HepG2 (cell line): ENCODE measurements around the gene ZNF217. TPM values are rescaled to one million over a fixed set of nuclear protein-coding genes. Genes with fewer than 3 reads are reported as not detected.
"Not testable (repeated sequence)": the region's sequence is repeated elsewhere in the genome, so short reads cannot be mapped to it uniquely, and the experiment has no call there.

Source experiments
- ATAC-seq: fragments of 200-7000 bp; cut with Tn5 transposase; 3 replicates; pipeline ENCODE4 v1.9.1; 2020; ENCODE audit warnings: mild to moderate bottlenecking, moderate library complexity
- BruUV-seq: library from RNA; stranded (reverse); fragments of 400-500 nt; replicated peaks from 2 replicates; lab custom pipeline; 2021; lab: Mats Ljungman, UMichigan
- CTCF ChIA-PET: fragments of 300-600 bp; formaldehyde crosslinking; extraction: SDS; loops from one replicate; lab custom pipeline; 2021; ENCODE audit warnings: low total read pairs, inconsistent platforms, low intra/inter-chr PET ratio; lab: Yijun Ruan, JAX
- POLR2A ChIA-PET: fragments of 350-600 bp; sonication (Branson Sonifier 250); formaldehyde crosslinking; loops from one replicate; lab custom pipeline; 2020; ENCODE audit warnings: antibody characterized with exemption, inconsistent platforms; lab: Yijun Ruan, JAX
- DNase-seq: peaks from one replicate; pipeline ENCODE4 v3.0.0-alpha.2; 2015; ENCODE audit warnings: low spot score
- FAIRE-seq: peaks from 3 replicates; lab custom pipeline; 2011; peaks lifted over from hg19 to GRCh38; lab: Jason Lieb, UNC
- H2AFZ ChIP-seq: one replicate; pipeline ENCODE4 v1.6.1; 2011; ENCODE audit warnings: low read length, inconsistent platforms
- H3K27ac ChIP-seq: fragments of 300-600 bp; 3 replicates; pipeline ENCODE4 v1.8.0; 2011; ENCODE audit warnings: mixed run types, mild to moderate bottlenecking, mixed read lengths, low read length, inconsistent platforms; ENCODE audit not compliant: insufficient read depth; ENCODE audit errors: extremely low read length
- H3K27me3 ChIP-seq, 2 experiments: fragments of 200-600 bp in 1 of 2; 2 replicates in 1 of 2; 3 replicates in 1 of 2; pipeline versions ENCODE4 v1.6.0 to v1.8.0; 2011; ENCODE audit warnings: low read length in 2 of 2, mild to moderate bottlenecking in 2 of 2, moderate library complexity in 2 of 2, inconsistent platforms in 1 of 2; ENCODE audit not compliant: insufficient read depth in 2 of 2, control insufficient read depth in 1 of 2
- H3K36me3 ChIP-seq, 2 experiments: fragments of 200-600 bp in 1 of 2; replicated peaks in 1 of 2; 2 replicates in 1 of 2; 3 replicates in 1 of 2; pipeline versions ENCODE4 v1.5.1 to v1.8.0; 2011; ENCODE audit warnings: low read length in 2 of 2, inconsistent platforms in 1 of 2; ENCODE audit not compliant: insufficient read depth in 2 of 2, control insufficient read depth in 1 of 2
- H3K4me1 ChIP-seq: 2 replicates; pipeline ENCODE4 v1.5.1; 2012; ENCODE audit warnings: low read length, inconsistent platforms; ENCODE audit not compliant: insufficient read depth
- H3K4me2 ChIP-seq: 2 replicates; pipeline ENCODE4 v1.6.0; 2011; ENCODE audit warnings: low read depth, low read length, inconsistent platforms
- H3K4me3 ChIP-seq, 3 experiments: fragments of 200-600 bp in 1 of 3; sonication (generic), shearing (Covaris generic) in 1 of 3; replicated peaks in 1 of 3; 2 replicates each; pipeline ENCODE4 v1.5.1; 2011 to 2016; ENCODE audit warnings: low read length in 3 of 3, inconsistent platforms in 2 of 3, low read depth in 2 of 3, mild to moderate bottlenecking in 2 of 3, control low read depth in 1 of 3, mixed read lengths in 1 of 3; ENCODE audit not compliant: insufficient read depth in 1 of 3
- H3K79me2 ChIP-seq: one replicate; pipeline ENCODE4 v1.6.1; 2011; ENCODE audit warnings: low read length, inconsistent platforms; ENCODE audit not compliant: insufficient read depth
- H3K9ac ChIP-seq: 2 replicates; pipeline ENCODE4 v1.6.0; 2011; ENCODE audit warnings: mild to moderate bottlenecking, low read depth, low read length, inconsistent platforms; ENCODE audit not compliant: insufficient read depth
- H3K9me3 ChIP-seq: 2 replicates; pipeline ENCODE4 v1.5.1; 2012; ENCODE audit warnings: mild to moderate bottlenecking, low read length
- H4K20me1 ChIP-seq: 2 replicates; pipeline ENCODE4 v1.6.0; 2011; ENCODE audit warnings: inconsistent platforms, mild to moderate bottlenecking, low read length, moderate library complexity; ENCODE audit not compliant: insufficient read depth
- BRD4 ChIP-seq: sonication (generic); formaldehyde crosslinking; IDR thresholded peaks from 2 replicates; pipeline ENCODE4 v1.4.0; 2020; ENCODE audit warnings: missing genetic modification reagents
- GMEB2 ChIP-seq: IDR thresholded peaks from 2 replicates; pipeline ENCODE4 v1.6.1; 2016; ENCODE audit warnings: missing biosample characterization, missing genetic modification reagents, low read depth
- NFYB ChIP-seq: sonication (generic); formaldehyde crosslinking; IDR thresholded peaks from 2 replicates; pipeline ENCODE4 v1.4.0; 2020; ENCODE audit warnings: missing genetic modification reagents
- NR1H2 ChIP-seq: sonication (generic); formaldehyde crosslinking; IDR thresholded peaks from 2 replicates; pipeline ENCODE4 v1.8.1; 2022; ENCODE audit warnings: low read depth, missing genetic modification reagents, borderline replicate concordance
- PRPF4 ChIP-seq: fragments of 200-400 bp; formaldehyde crosslinking; IDR thresholded peaks from 2 replicates; pipeline ENCODE4 v1.6.1; 2016; ENCODE audit warnings: low read length, low read depth; ENCODE audit not compliant: poor library complexity, severe bottlenecking
- SOX5 ChIP-seq: IDR thresholded peaks from 2 replicates; pipeline ENCODE4 v1.6.1; 2016; ENCODE audit warnings: borderline replicate concordance
- STAG1 ChIP-seq: sonication (generic); formaldehyde crosslinking; IDR thresholded peaks from 2 replicates; pipeline ENCODE4 v1.4.0; 2020; ENCODE audit warnings: missing genetic modification reagents
- TAF1 ChIP-seq: sonication (generic); formaldehyde crosslinking; IDR thresholded peaks from 2 replicates; pipeline ENCODE4 v1.4.0; 2020; ENCODE audit warnings: missing genetic modification reagents
- TOPORS ChIP-seq: sonication (generic); formaldehyde crosslinking; IDR thresholded peaks from 2 replicates; pipeline ENCODE4 v1.8.0; 2023; ENCODE audit warnings: mild to moderate bottlenecking, missing genetic modification reagents
- ZNF292 ChIP-seq: sonication (generic); formaldehyde crosslinking; IDR thresholded peaks from 2 replicates; pipeline ENCODE4 v1.8.1; 2022; ENCODE audit warnings: mild to moderate bottlenecking, low read depth, missing genetic modification reagents, borderline replicate concordance
- ZNF333 ChIP-seq: sonication (generic); formaldehyde crosslinking; IDR thresholded peaks from 2 replicates; pipeline ENCODE4 v1.4.0; 2020; ENCODE audit warnings: mild to moderate bottlenecking, missing genetic modification reagents, borderline replicate concordance
- ZNF678 ChIP-seq: sonication (generic); formaldehyde crosslinking; IDR thresholded peaks from 2 replicates; pipeline ENCODE4 v1.4.0; 2020; ENCODE audit warnings: mild to moderate bottlenecking, missing genetic modification reagents
- ZNF770 ChIP-seq: sonication (generic); formaldehyde crosslinking; IDR thresholded peaks from 2 replicates; pipeline ENCODE4 v1.5.0; 2020; ENCODE audit warnings: mild to moderate bottlenecking, missing genetic modification reagents
- WGBS: methylation state at CpG from one replicate; pipeline ENCODE4 v1.1.6; 2017; ENCODE audit warnings: low lambda C conversion rate; 5-methylcytosine and 5-hydroxymethylcytosine counted together
- in situ Hi-C: cut with HindIII; loops from 2 replicates; pipeline ENCODE4 v1.10.0; 2017; ENCODE audit warnings: low pct_unique_long_range_greater_than_20kb; ENCODE audit not compliant: extremely low pct_ligation_motif_present
- intact Hi-C: fragments of 100-400 bp; cut with micrococcal nuclease; formaldehyde crosslinking; loops from one replicate; pipeline ENCODE4 v1.10.0; 2022; ENCODE audit not compliant: unreplicated experiment
- polyA plus RNA-seq, 8 experiments: library from polyadenylated mRNA; depleted of rRNA in 3 of 8; stranded (reverse) in 7 of 8; unstranded in 1 of 8; fragments of >200 nt; fragmentation: Illumina TruSeq in 4 of 8; extraction: Trizol in 4 of 8; gene quantifications; 2 replicates each; pipeline versions ENCODE4 v1.2.1 to v1.2.3, GENCODE V29; 2011 to 2016; ENCODE audit warnings: low read depth in 4 of 8, missing spikeins in 1 of 8, mixed read lengths in 1 of 8; ENCODE audit not compliant: insufficient read depth in 1 of 8
- total RNA-seq, 5 experiments: library from RNA; depleted of rRNA; stranded (reverse); fragments of >200 nt; fragmentation: Illumina TruSeq; extraction: Trizol; gene quantifications; 2 replicates each; pipeline ENCODE4 v1.2.3, GENCODE V29; 2016; ENCODE audit warnings: low read depth in 1 of 5

The ZNF217 gene
- total and polyA plus RNA-seq, 2 of the 13 experiments (the other 11 are each of a cell fraction or from before 2014, with no cell fraction given): 22.3 to 29.8 TPM

GRCh38 chr20:53536382-53536781, 57.3 kb downstream of the ZNF217 start:
- POLR2A ChIA-PET, H3K9ac ChIP-seq, H3K79me2 ChIP-seq, H3K27me3 ChIP-seq, FAIRE-seq, ATAC-seq, H3K4me3 ChIP-seq, intact Hi-C loops, H3K27ac ChIP-seq, BruUV-seq, H2AFZ ChIP-seq, H3K4me2 ChIP-seq, DNase-seq, H3K36me3 ChIP-seq, H3K4me1 ChIP-seq, CTCF ChIA-PET, H3K9me3 ChIP-seq, H4K20me1 ChIP-seq: not testable (repeated sequence)
- in situ Hi-C loops: loop anchor here (25.0 kb wide), 2 partner anchors 324 to 799 kb away; no protein-coding TSS in a partner anchor
- peak; percentile 81 for TF ChIP-seq ZNF770 (CRISPR knock-in tag)
- 34% methylated on average over 3 of the region's 3 CpGs for WGBS

- ChIA-PET CTCF (no interaction called here), POLR2A (no interaction called here)
- FAIRE-seq: no peak
- no peaks in the 10 kb centered on the region for H3K9me3 ChIP-seq
- intact Hi-C loops: no loop called here
- TF ChIP-seq PRPF4 (no peak), ZNF678 (no peak), SOX5 (CRISPR knock-in tag) (no peak), BRD4 (CRISPR knock-in tag) (no peak), NFYB (CRISPR knock-in tag) (no peak), TOPORS (CRISPR knock-in tag) (no peak), TAF1 (no peak), ZNF292 (CRISPR knock-in tag) (no peak), ZNF333 (CRISPR knock-in tag) (no peak), NR1H2 (CRISPR knock-in tag) (no peak), GMEB2 (CRISPR knock-in tag) (no peak), STAG1 (no peak)
- TF ChIP-seq, all 625 proteins: peak for 0
- Histone ChIP-seq H3K79me2 (no peaks in the 10 kb centered on the region), H3K27ac (no peak overlapping the region), H3K36me3 (no peaks in the 10 kb centered on the region), H3K9ac (no peak overlapping the region), H2AFZ (no peak overlapping the region), H3K4me3 (no peak overlapping the region), H4K20me1 (no peaks in the 10 kb centered on the region), H3K4me2 (no peak overlapping the region), H3K4me1 (no peaks in the 10 kb centered on the region), H3K27me3 (peaks cover 2 to 7% of the 10 kb centered on the region in 2 experiments; a peak in 1 of 5 replicates)
- BruUV-seq: no TSS peak
- in situ Hi-C loops: loop anchor here (25.0 kb wide), 2 partner anchors 324 to 799 kb away; no protein-coding TSS in a partner anchor
- WGBS: 21% methylated on average over 4 of the region's 4 CpGs
- no peak for DNase-seq
- ATAC-seq: no peak; the same call in 2 of the 3 replicates
These were observed 57.8 kb downstream of the ZNF217 start for GRCh38 chr20:53535878-53536277.
